Measurements from ENCODE around the gene ZNF593. TPM values are rescaled to one million over a fixed set of nuclear protein-coding genes. Genes with fewer than 3 reads are reported as not detected.

ZNF593 gene
- total and polyA plus RNA-seq, 2 of the 13 experiments (the other 11 are each of a cell fraction or from before 2014, with no cell fraction given), result 37.3 to 55.8 TPM

DNA sequence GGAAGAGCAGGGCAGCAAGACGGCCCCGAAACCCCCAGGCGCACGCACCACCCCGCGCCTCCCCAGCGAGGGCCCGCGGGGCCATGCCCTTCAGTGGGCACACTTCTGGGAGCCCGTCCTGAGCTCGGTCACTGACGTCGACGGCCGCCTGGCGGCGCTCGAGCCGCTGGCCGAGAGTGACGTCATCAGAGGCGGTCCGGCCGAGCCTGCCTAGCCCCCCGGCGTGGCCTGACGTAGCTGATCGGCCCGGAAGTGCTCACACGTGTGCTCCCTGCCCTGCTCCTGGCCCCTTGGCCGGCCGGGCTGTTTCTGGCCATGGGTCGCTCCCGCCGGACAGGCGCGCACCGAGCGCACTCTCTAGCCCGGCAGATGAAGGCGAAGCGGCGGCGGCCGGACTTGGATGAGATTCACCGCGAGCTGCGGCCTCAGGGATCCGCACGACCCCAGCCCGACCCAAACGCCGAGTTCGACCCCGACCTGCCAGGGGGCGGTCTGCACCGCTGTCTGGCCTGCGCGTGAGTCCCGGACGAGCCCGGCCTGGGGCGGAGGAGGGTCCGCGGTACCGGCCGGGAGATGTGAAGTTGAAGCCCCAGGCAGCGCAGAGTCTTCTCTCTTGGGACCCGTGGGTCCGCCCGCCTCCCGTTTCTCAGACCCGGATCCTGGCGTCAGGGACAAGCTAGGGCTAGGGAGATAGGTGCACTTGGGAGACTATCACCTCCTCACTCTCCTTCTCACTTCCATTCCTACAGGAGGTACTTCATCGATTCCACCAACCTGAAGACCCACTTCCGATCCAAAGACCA, at the start of gene ZNF593 (continued):
- TF ChIP-seq, protein P1, sequence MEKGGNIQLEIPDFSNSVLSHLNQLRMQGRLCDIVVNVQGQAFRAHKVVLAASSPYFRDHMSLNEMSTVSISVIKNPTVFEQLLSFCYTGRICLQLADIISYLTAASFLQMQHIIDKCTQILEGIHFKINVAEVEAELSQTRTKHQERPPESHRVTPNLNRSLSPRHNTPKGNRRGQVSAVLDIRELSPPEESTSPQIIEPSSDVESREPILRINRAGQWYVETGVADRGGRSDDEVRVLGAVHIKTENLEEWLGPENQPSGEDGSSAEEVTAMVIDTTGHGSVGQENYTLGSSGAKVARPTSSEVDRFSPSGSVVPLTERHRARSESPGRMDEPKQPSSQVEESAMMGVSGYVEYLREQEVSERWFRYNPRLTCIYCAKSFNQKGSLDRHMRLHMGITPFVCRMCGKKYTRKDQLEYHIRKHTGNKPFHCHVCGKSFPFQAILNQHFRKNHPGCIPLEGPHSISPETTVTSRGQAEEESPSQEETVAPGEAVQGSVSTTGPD (CRISPR knock-in tag; IDR thresholded peaks at IDR 0.05), result no peak
- TF ChIP-seq ZNF780A (CRISPR knock-in tag; IDR thresholded peaks at IDR 0.05) (0 out of 2 replicates have a peak, but pooled peaks have one; percentile 71), ZNF234 (CRISPR knock-in tag; conservative IDR thresholded peaks at IDR 0.05) (no peak), NFE2L1 (CRISPR knock-in tag; IDR thresholded peaks at IDR 0.05; ENCODE audit: borderline replicate concordance) (no peak), ARNT2 (CRISPR knock-in tag; IDR thresholded peaks at IDR 0.05; ENCODE audit: low read depth) (peak; percentile 90), AGO2 (optimal IDR thresholded peaks at IDR 0.05; ENCODE audit: low read depth, low read length) (peak; percentile 72), ZNF230 (CRISPR knock-in tag; IDR thresholded peaks at IDR 0.05) (peak; percentile 89; the same call in 1 of the 2 replicates), ZNF207 (IDR thresholded peaks at IDR 0.05; ENCODE audit: borderline replicate concordance) (no peak), HNRNPH1 (optimal IDR thresholded peaks at IDR 0.05; ENCODE audit: low read depth, low read length) (no peak), PHF21A (CRISPR knock-in tag; IDR thresholded peaks at IDR 0.05) (peak; percentile 57), ZNF33B (CRISPR knock-in tag; IDR thresholded peaks at IDR 0.05) (peak; percentile 81; the same call in 1 of the 2 replicates), MEIS2 (CRISPR knock-in tag; IDR thresholded peaks at IDR 0.05) (peak; percentile 77; the same call in 1 of the 2 replicates), SMAD3 (CRISPR knock-in tag; IDR thresholded peaks at IDR 0.05) (peak; percentile 43; the same call in 1 of the 2 replicates), ZNF556 (CRISPR knock-in tag; IDR thresholded peaks at IDR 0.05; ENCODE audit: borderline replicate concordance) (peak; percentile 87), ARID2 (CRISPR knock-in tag; IDR thresholded peaks at IDR 0.05; ENCODE audit: borderline replicate concordance) (peak; percentile 84; the same call in 1 of the 2 replicates), ZNF790 (CRISPR knock-in tag; IDR thresholded peaks at IDR 0.05; ENCODE audit: borderline replicate concordance) (peak; percentile 66; the same call in 1 of the 2 replicates), ZNF232 (CRISPR knock-in tag; IDR thresholded peaks at IDR 0.05; ENCODE audit: borderline replicate concordance) (no peak; the same call in 1 of the 2 replicates), ZNF367 (CRISPR knock-in tag; IDR thresholded peaks at IDR 0.05; ENCODE audit: borderline replicate concordance) (0 out of 2 replicates have a peak, but pooled peaks have one; percentile 65), FOXJ3 (CRISPR knock-in tag; IDR thresholded peaks at IDR 0.05; ENCODE audit: borderline replicate concordance) (peak; percentile 55; the same call in 1 of the 2 replicates)
- TF ChIP-seq, protein P2, sequence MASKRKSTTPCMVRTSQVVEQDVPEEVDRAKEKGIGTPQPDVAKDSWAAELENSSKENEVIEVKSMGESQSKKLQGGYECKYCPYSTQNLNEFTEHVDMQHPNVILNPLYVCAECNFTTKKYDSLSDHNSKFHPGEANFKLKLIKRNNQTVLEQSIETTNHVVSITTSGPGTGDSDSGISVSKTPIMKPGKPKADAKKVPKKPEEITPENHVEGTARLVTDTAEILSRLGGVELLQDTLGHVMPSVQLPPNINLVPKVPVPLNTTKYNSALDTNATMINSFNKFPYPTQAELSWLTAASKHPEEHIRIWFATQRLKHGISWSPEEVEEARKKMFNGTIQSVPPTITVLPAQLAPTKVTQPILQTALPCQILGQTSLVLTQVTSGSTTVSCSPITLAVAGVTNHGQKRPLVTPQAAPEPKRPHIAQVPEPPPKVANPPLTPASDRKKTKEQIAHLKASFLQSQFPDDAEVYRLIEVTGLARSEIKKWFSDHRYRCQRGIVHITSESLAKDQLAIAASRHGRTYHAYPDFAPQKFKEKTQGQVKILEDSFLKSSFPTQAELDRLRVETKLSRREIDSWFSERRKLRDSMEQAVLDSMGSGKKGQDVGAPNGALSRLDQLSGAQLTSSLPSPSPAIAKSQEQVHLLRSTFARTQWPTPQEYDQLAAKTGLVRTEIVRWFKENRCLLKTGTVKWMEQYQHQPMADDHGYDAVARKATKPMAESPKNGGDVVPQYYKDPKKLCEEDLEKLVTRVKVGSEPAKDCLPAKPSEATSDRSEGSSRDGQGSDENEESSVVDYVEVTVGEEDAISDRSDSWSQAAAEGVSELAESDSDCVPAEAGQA (IDR thresholded peaks at IDR 0.05; ENCODE audit: low read depth), result peak; percentile 97
- TF ChIP-seq, protein P2 (CRISPR knock-in tag; IDR thresholded peaks at IDR 0.05; ENCODE audit: borderline replicate concordance), result peak; percentile 79; the same call in 1 of the 2 replicates
- TF ChIP-seq, protein P3, sequence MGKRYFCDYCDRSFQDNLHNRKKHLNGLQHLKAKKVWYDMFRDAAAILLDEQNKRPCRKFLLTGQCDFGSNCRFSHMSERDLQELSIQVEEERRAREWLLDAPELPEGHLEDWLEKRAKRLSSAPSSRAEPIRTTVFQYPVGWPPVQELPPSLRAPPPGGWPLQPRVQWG (CRISPR knock-in tag; IDR thresholded peaks at IDR 0.05; ENCODE audit: borderline replicate concordance, low read depth), result no peak
